Measurements from ENCODE around the gene AFAP1L2.

AFAP1L2 gene

DNA sequence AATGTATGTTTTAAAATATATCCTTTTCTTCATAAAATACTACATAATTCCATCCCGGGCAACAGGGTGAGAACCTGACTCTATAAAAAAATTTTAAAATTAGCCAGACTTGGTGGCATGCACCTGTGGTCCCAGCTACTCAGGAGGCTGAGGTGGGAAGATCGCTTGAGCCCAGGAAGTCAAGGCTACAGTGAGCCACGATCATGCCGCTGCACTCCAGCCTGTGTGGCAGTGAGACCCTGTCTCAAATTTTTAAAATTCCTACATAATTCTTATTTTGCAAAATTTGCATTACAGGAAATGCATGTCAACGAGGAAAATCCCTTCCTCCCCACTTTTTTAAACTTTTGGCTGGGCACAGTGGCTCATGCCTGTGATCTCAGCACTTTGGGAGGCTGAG, 31.3 kb downstream of the AFAP1L2 start:
- H3K27me3 ChIP-seq, result no peaks in the 10 kb centered on the region
- H3K9me3 ChIP-seq, result no peaks in the 10 kb centered on the region
- DNase-seq, result no peak
- no peak overlapping the region for H3K4me3 ChIP-seq (ENCODE audit: low read depth, low read length)
- TF ChIP-seq, protein P1, sequence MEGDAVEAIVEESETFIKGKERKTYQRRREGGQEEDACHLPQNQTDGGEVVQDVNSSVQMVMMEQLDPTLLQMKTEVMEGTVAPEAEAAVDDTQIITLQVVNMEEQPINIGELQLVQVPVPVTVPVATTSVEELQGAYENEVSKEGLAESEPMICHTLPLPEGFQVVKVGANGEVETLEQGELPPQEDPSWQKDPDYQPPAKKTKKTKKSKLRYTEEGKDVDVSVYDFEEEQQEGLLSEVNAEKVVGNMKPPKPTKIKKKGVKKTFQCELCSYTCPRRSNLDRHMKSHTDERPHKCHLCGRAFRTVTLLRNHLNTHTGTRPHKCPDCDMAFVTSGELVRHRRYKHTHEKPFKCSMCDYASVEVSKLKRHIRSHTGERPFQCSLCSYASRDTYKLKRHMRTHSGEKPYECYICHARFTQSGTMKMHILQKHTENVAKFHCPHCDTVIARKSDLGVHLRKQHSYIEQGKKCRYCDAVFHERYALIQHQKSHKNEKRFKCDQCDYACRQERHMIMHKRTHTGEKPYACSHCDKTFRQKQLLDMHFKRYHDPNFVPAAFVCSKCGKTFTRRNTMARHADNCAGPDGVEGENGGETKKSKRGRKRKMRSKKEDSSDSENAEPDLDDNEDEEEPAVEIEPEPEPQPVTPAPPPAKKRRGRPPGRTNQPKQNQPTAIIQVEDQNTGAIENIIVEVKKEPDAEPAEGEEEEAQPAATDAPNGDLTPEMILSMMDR (IDR thresholded peaks at IDR 0.05; ENCODE audit: low read depth, low read length), result no peak
- H3K4me1 ChIP-seq, result no peaks in the 10 kb centered on the region
- no peaks in the 10 kb centered on the region for H3K36me3 ChIP-seq

DNA sequence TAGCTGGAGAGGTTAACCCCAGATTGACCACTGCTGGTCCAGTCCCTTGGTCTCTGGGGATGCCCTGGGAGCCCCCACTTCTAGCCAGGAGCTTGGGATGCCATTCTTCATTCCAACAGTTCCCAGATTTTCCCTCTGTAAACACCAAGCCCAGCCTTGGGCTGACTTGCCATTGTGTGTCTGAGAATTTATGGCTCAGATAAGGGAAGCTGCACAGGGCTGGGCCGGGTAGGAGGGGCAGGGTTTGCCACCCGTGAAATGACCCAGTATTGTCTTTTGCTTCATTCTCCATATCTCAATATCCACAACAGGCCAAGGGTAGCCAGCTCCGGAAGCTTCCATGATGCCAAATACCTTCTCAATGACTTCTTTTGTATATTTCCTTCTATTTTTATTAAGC, 32.1 kb downstream of the AFAP1L2 start:
- TF ChIP-seq, protein P1 (IDR thresholded peaks at IDR 0.05; ENCODE audit: low read depth, low read length), result no peak
- no peaks in the 10 kb centered on the region for H3K36me3 ChIP-seq
- DNase-seq, result no peak
- no peak overlapping the region for H3K4me3 ChIP-seq (ENCODE audit: low read depth, low read length)
- peaks cover 4% of the 10 kb centered on the region for H3K4me1 ChIP-seq
- no peaks in the 10 kb centered on the region for H3K9me3 ChIP-seq
- no peaks in the 10 kb centered on the region for H3K27me3 ChIP-seq

DNA sequence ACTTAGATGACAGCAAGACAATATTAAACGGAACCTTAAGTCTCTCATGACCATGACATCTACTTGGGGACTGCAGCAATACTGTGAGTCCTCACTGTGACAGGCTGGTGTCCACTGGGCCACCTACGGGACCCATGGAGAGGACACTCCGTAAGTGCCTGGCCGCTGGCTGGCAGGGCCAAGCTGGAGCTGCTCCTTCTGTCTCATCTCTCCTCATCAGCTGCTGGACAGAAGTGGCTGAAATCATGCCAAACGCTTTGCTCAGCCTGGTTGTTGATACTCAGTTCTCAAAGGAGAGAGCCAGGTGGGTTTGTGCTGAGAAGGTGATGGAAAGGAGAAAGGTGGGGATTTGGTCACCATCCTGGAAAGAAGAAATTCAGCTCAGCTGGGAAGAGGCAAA, 33.3 kb downstream of the AFAP1L2 start:
- TF ChIP-seq, protein P1 (IDR thresholded peaks at IDR 0.05; ENCODE audit: low read depth, low read length), result no peak
- Histone ChIP-seq H3K36me3 (no peaks in the 10 kb centered on the region), H3K27me3 (no peaks in the 10 kb centered on the region), H3K4me3 (ENCODE audit: low read depth, low read length) (no peak overlapping the region), H3K9me3 (no peaks in the 10 kb centered on the region), H3K4me1 (peaks cover 9% of the 10 kb centered on the region)
- no peak for DNase-seq

DNA sequence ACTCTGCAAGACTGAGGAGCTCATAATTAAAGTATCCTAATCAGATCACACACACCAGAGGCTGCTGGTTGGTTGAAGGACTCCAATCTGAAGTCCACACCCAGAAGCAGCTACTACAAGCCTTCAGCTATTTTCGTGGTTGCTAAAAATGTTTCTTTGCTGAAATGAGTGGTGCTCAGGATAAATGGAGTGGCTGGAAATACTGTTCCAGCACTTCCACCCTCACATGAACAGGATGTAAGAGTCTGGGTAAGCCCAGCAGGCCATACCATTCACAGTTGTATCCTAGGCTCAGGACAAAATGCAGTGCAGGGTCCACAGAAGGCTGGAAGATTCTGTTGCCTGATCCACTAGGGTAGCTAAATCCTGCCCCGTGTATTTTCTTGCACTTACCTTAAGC, 34.1 kb downstream of the AFAP1L2 start:
- no peaks in the 10 kb centered on the region for H3K27me3 ChIP-seq
- no peaks in the 10 kb centered on the region for H3K36me3 ChIP-seq
- peaks cover 9% of the 10 kb centered on the region for H3K4me1 ChIP-seq
- H3K9me3 ChIP-seq, result no peaks in the 10 kb centered on the region
- no peak for DNase-seq
- TF ChIP-seq, protein P1 (IDR thresholded peaks at IDR 0.05; ENCODE audit: low read depth, low read length), result no peak
- no peak overlapping the region for H3K4me3 ChIP-seq (ENCODE audit: low read depth, low read length)

DNA sequence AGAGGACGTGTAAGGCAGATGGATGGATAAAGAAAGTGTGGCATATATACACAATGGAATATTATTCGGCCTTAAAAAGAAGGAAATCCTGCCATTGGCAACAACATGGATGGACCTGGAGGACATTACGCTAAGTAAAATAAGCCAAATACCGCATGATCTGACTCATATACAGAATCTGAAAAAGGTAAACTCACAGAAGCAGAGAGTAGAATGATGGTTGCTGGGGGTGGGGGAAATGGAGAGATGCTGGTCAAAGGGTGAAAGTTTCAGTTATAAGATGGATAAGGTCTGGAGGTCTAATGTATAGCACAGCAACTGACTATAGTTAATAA, 36.3 kb downstream of the AFAP1L2 start:
- H3K27me3 ChIP-seq, result no peaks in the 10 kb centered on the region
- H3K4me1 ChIP-seq, result peaks cover 9% of the 10 kb centered on the region
- TF ChIP-seq, protein P1 (IDR thresholded peaks at IDR 0.05; ENCODE audit: low read depth, low read length), result no peak
- H3K9me3 ChIP-seq, result no peaks in the 10 kb centered on the region
- no peaks in the 10 kb centered on the region for H3K36me3 ChIP-seq
- no peak for DNase-seq
- no peak overlapping the region for H3K4me3 ChIP-seq (ENCODE audit: low read depth, low read length)

DNA sequence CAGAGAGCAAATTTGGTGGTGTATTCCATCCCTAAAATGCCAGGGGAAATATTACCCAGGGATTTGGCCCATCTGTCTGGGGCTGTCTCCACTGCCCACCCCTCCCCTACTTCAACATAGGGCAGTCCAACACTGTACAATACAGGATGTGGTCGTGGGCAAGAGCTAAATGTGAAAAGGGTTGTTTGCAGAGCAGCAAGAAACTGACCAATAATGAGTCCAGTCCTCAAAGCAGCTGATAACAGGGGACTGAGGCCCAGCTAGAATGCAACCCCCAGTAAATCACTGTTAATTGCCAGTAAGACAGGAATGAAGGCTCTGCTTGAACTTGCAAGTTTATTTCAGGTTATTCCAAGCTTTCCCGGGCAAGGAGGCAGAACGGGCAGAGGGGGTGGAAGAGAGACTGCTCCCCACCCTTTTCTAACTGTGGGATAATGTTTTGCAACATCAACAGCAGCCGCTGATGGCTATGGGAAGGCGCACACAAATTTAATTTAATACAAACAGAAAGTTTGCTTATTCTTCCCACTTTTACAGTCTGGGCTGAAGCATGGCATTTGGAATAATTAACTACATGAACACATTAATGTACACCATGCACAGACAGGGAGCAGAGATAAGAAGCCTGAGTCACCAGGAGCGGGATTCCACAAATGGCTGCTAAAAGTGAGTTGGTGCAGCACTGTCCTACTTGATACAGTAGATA, 36.8 kb downstream of the AFAP1L2 start:
- peak; percentile 32 for DNase-seq
- no peak overlapping the region for H3K4me3 ChIP-seq (ENCODE audit: low read depth, low read length)
- peaks cover 9% of the 10 kb centered on the region for H3K4me1 ChIP-seq
- H3K27me3 ChIP-seq, result no peaks in the 10 kb centered on the region
- no peaks in the 10 kb centered on the region for H3K9me3 ChIP-seq
- H3K36me3 ChIP-seq, result no peaks in the 10 kb centered on the region
- TF ChIP-seq, protein P1 (IDR thresholded peaks at IDR 0.05; ENCODE audit: low read depth, low read length), result no peak

Measured in BE2C (cell line).